Type B pancreatic cell (in vitro differentiated cells): ENCODE data around the gene EXOC1. TPM values are rescaled to one million over a fixed set of nuclear protein-coding genes. Genes with fewer than 3 reads are reported as not detected.

Experiments used
- DNase-seq: peaks from one replicate; pipeline ENCODE4 v3.0.0; 2021; ENCODE audit warnings: mixed read lengths; ENCODE audit not compliant: unreplicated experiment; ENCODE audit errors: extremely low spot score
- H3K27ac Mint-ChIP-seq: 2 replicates; pipeline ENCODE4 v1.8.0; 2021; ENCODE audit warnings: mild to moderate bottlenecking, mixed read lengths
- H3K27me3 Mint-ChIP-seq: 2 replicates; pipeline ENCODE4 v1.8.0; 2021; ENCODE audit warnings: mixed read lengths
- H3K36me3 Mint-ChIP-seq: 2 replicates; pipeline ENCODE4 v1.8.0; 2021; ENCODE audit warnings: mixed read lengths
- H3K4me1 Mint-ChIP-seq: one replicate; pipeline ENCODE4 v1.8.0; 2021; ENCODE audit warnings: mixed read lengths; ENCODE audit not compliant: unreplicated experiment
- H3K4me3 Mint-ChIP-seq: 2 replicates; pipeline ENCODE4 v1.8.0; 2021; ENCODE audit warnings: mild to moderate bottlenecking, mixed read lengths
- H3K9me3 Mint-ChIP-seq: 2 replicates; pipeline ENCODE4 v1.8.0; 2021; ENCODE audit warnings: mixed read lengths
- CTCF ChIP-seq: fragments of 200-600 bp; sonication (generic); conservative IDR thresholded peaks from 2 replicates; pipeline ENCODE4 v1.5.0; 2021; ENCODE audit warnings: antibody characterized with exemption, mild to moderate bottlenecking
- total RNA-seq: library from RNA; stranded (reverse); gene quantifications from 2 replicates; pipeline ENCODE4 v1.2.1, GENCODE V29; 2021; ENCODE audit warnings: low replicate concordance

Gene EXOC1
- total RNA-seq, 1 donor from 2014 or later = 29.0 TPM

GRCh38 chr4:55939421-55939820, 86.0 kb downstream of the EXOC1 start:
- Mint-ChIP-seq H3K4me1 (no peaks in the 10 kb centered on the region), H3K4me3 (no peak overlapping the region), H3K36me3 (no peaks in the 10 kb centered on the region), H3K27ac (no peak overlapping the region), H3K9me3 (peaks cover 4% of the 10 kb centered on the region), H3K27me3 (peaks cover 16% of the 10 kb centered on the region)
- TF ChIP-seq CTCF = no peak
- no peak for DNase-seq

GRCh38 chr4:55941881-55942396, 88.5 kb downstream of the EXOC1 start:
- Mint-ChIP-seq H3K9me3 (peaks cover 4% of the 10 kb centered on the region), H3K36me3 (no peaks in the 10 kb centered on the region), H3K4me1 (no peaks in the 10 kb centered on the region), H3K4me3 (no peak overlapping the region), H3K27me3 (peaks cover 16% of the 10 kb centered on the region), H3K27ac (no peak overlapping the region)
- no peak for TF ChIP-seq CTCF
- no peak for DNase-seq

GRCh38 chr4:55947254-55947882, 93.9 kb downstream of the EXOC1 start:
- TF ChIP-seq CTCF = no peak
- DNase-seq = no peak
- Mint-ChIP-seq H3K4me1 (peaks cover 24% of the 10 kb centered on the region), H3K36me3 (no peaks in the 10 kb centered on the region), H3K4me3 (peak overlapping the region; percentile 89), H3K27me3 (peaks cover 5% of the 10 kb centered on the region), H3K27ac (peak overlapping the region; percentile 82), H3K9me3 (no peaks in the 10 kb centered on the region)

- Mint-ChIP-seq H3K9me3 (no peaks in the 10 kb centered on the region), H3K4me1 (peaks cover 24% of the 10 kb centered on the region), H3K27me3 (peaks cover 5% of the 10 kb centered on the region), H3K36me3 (no peaks in the 10 kb centered on the region), H3K27ac (peak overlapping the region; percentile 82), H3K4me3 (peak overlapping the region; percentile 89)
- TF ChIP-seq CTCF = no peak
- no peak for DNase-seq
These were observed 94.7 kb downstream of the EXOC1 start for GRCh38 chr4:55947912-55948725.

- no peaks in the 10 kb centered on the region for H3K9me3 Mint-ChIP-seq
These were observed 95.5 kb downstream of the EXOC1 start, which contains the start of gene CEP135 for GRCh38 chr4:55948726-55949481. TSS of gene CEP135 (plus strand) at chr4:55948945. CDS start at chr4:55952131, 3,186 bp downstream.

More at GRCh38 chr4:55948726-55949481, 95.5 kb downstream of the EXOC1 start, which contains the start of gene CEP135:
- TF ChIP-seq CTCF = peak; percentile 99
- H3K27me3 Mint-ChIP-seq = peaks cover 5% of the 10 kb centered on the region
- no peaks in the 10 kb centered on the region for H3K36me3 Mint-ChIP-seq
- peak within 1 kb of the TSS; percentile 89 for H3K4me3 Mint-ChIP-seq
- peak; percentile 96 for DNase-seq
- peaks cover 24% of the 10 kb centered on the region for H3K4me1 Mint-ChIP-seq
- peak within 1 kb of the TSS; percentile 82 for H3K27ac Mint-ChIP-seq
